ENCODE data around the gene EIF5A.
A peak's percentile ranks its signal among the peaks of the same experiment; 100 is the strongest.

The EIF5A gene

DNA sequence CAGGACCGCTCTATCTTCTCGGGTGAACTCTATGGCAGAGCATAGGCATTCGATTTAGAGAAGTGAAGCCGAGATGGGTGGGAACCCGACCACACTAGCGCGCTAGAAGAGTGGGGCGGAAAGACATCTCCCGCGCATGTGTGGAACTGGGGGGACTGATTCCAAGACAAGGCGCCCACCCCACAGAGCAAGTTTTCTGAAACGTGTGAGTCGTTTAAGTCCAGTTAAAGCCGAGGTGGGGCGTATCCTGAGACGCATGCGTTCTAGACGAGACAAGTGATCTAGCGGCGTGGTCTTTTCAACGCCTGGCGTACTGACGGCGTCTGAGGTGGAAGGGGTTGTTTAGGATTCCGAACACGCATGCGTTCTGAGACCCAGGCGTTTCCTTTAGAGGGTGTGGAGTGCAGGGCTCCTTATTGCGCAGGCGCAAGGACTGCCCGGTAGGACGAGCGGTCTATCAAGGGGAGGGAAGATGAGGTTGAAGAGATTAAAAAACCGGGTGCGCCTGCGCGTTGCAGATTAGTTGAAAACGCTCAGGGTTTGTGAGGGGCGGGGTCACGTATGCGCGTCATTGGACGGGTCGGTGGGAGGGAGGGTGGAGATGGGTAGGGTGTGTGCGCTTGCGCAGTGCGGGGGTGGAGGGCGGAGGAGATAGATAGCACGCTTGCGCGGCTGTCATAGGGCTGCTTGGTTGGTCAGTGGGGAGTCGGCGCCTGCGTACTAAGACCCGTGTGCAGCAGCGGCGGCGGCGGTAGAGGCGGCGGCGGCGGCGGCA, at the start of gene EIF5A:
Gene EIF5A, plus strand, starts transcription at position 718 of the 775 bp plus-strand sequence. CDS start 2,008 bp downstream, outside the sequence.
- TF ChIP-seq, protein P1, sequence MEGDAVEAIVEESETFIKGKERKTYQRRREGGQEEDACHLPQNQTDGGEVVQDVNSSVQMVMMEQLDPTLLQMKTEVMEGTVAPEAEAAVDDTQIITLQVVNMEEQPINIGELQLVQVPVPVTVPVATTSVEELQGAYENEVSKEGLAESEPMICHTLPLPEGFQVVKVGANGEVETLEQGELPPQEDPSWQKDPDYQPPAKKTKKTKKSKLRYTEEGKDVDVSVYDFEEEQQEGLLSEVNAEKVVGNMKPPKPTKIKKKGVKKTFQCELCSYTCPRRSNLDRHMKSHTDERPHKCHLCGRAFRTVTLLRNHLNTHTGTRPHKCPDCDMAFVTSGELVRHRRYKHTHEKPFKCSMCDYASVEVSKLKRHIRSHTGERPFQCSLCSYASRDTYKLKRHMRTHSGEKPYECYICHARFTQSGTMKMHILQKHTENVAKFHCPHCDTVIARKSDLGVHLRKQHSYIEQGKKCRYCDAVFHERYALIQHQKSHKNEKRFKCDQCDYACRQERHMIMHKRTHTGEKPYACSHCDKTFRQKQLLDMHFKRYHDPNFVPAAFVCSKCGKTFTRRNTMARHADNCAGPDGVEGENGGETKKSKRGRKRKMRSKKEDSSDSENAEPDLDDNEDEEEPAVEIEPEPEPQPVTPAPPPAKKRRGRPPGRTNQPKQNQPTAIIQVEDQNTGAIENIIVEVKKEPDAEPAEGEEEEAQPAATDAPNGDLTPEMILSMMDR (IDR thresholded peaks at IDR 0.05): no peak
- Mint-ChIP-seq H3K27me3 (ENCODE audit: low read depth, poor library complexity) (peaks cover 9% of the 10 kb centered on the region), H3K36me3 (ENCODE audit: low read depth) (peaks cover 29% of the 10 kb centered on the region), H3K9me3 (peaks cover 4% of the 10 kb centered on the region), H3K27ac (peak within 1 kb of the TSS; percentile 99), H3K4me3 (peak within 1 kb of the TSS; percentile 94), H3K4me1 (peaks cover 34% of the 10 kb centered on the region)
- peak; percentile 100 for DNase-seq

- H3K4me3 Mint-ChIP-seq: no peak overlapping the region
- TF ChIP-seq, protein P1 (IDR thresholded peaks at IDR 0.05): no peak
- peaks cover 53% of the 10 kb centered on the region for H3K27me3 Mint-ChIP-seq (ENCODE audit: low read depth, poor library complexity)
- no peak for DNase-seq
- H3K4me1 Mint-ChIP-seq: peaks cover 26% of the 10 kb centered on the region
- no peaks in the 10 kb centered on the region for H3K9me3 Mint-ChIP-seq
- peaks cover 42% of the 10 kb centered on the region for H3K36me3 Mint-ChIP-seq (ENCODE audit: low read depth)
- no peak overlapping the region for H3K27ac Mint-ChIP-seq
These were observed 48.5 kb upstream of the EIF5A start for GRCh38 chr17:7258731-7259554.

GRCh38 chr17:7259555-7259889, 47.9 kb upstream of the EIF5A start:
- H3K27ac Mint-ChIP-seq: no peak overlapping the region
- no peak for DNase-seq
- peaks cover 41% of the 10 kb centered on the region for H3K36me3 Mint-ChIP-seq (ENCODE audit: low read depth)
- H3K4me3 Mint-ChIP-seq: no peak overlapping the region
- TF ChIP-seq, protein P1 (IDR thresholded peaks at IDR 0.05): no peak
- no peaks in the 10 kb centered on the region for H3K9me3 Mint-ChIP-seq
- H3K27me3 Mint-ChIP-seq (ENCODE audit: low read depth, poor library complexity): peaks cover 58% of the 10 kb centered on the region
- peaks cover 26% of the 10 kb centered on the region for H3K4me1 Mint-ChIP-seq

- Mint-ChIP-seq H3K27ac (no peak overlapping the region), H3K36me3 (ENCODE audit: low read depth) (peaks cover 35% of the 10 kb centered on the region), H3K4me1 (peaks cover 22% of the 10 kb centered on the region), H3K4me3 (peak overlapping the region; percentile 52), H3K9me3 (no peaks in the 10 kb centered on the region), H3K27me3 (ENCODE audit: low read depth, poor library complexity) (peaks cover 61% of the 10 kb centered on the region)
- TF ChIP-seq, protein P1 (IDR thresholded peaks at IDR 0.05): no peak
- no peak for DNase-seq
These were observed 47.3 kb upstream of the EIF5A start for GRCh38 chr17:7260151-7260550.

- Mint-ChIP-seq H3K27me3 (ENCODE audit: low read depth, poor library complexity) (peaks cover 66% of the 10 kb centered on the region), H3K36me3 (ENCODE audit: low read depth) (peaks cover 35% of the 10 kb centered on the region), H3K9me3 (no peaks in the 10 kb centered on the region), H3K27ac (no peak overlapping the region), H3K4me3 (peak overlapping the region; percentile 70), H3K4me1 (peaks cover 22% of the 10 kb centered on the region)
- peak; percentile 56 for DNase-seq
- TF ChIP-seq, protein P1 (IDR thresholded peaks at IDR 0.05): no peak
These were observed 46.6 kb upstream of the EIF5A start for GRCh38 chr17:7260651-7261378.
